ENCODE measurements around the gene SLC23A2.

DNA sequence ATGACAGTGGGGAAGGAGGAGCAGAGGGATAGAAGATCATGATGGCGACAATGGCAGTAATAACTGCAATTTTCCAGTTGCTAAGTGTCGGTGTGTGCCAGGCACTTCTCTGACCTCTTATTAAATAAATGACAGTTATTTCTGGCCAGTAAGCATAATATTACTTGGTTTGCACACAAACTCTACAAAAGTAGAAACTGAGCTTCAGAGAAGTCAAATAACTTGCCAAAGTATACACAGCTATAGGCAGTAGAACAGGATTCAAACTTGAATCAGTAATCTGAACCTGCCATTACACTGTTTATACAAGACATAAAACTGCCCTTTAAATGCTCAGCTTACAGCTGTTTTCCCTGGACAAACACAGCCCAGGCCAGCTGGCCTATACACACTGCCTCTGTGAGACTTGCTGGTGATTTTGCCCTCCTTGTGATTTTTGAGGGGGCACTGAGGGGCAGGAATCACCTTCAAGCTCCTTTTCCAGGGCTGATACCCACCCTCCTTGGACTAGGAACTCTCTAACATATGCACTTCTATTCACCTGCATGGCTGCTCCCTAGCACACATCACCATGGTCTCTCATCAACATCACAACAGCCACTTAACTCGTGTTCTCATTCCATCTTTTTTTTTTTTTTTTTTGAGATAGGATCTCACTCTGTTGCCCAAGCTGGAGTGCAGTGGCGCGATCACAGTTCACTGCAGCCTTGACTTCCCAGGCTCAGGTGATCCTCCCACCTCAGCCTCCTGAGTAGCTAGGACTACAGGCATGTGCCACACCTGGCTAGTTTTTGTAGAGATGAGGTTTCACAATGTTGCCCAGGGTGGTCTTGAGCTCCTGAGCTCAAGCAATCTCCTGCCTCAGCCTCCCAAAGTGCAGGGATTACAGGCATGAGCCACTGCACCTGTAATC, 63.6 kb downstream of the SLC23A2 start:
- TF ChIP-seq, protein P1, sequence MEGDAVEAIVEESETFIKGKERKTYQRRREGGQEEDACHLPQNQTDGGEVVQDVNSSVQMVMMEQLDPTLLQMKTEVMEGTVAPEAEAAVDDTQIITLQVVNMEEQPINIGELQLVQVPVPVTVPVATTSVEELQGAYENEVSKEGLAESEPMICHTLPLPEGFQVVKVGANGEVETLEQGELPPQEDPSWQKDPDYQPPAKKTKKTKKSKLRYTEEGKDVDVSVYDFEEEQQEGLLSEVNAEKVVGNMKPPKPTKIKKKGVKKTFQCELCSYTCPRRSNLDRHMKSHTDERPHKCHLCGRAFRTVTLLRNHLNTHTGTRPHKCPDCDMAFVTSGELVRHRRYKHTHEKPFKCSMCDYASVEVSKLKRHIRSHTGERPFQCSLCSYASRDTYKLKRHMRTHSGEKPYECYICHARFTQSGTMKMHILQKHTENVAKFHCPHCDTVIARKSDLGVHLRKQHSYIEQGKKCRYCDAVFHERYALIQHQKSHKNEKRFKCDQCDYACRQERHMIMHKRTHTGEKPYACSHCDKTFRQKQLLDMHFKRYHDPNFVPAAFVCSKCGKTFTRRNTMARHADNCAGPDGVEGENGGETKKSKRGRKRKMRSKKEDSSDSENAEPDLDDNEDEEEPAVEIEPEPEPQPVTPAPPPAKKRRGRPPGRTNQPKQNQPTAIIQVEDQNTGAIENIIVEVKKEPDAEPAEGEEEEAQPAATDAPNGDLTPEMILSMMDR (IDR thresholded peaks at IDR 0.05) = no peak
- TF ChIP-seq POLR2AphosphoS5 (IDR thresholded peaks at IDR 0.05) = no peak
- TF ChIP-seq POLR2A (IDR thresholded peaks at IDR 0.05) = no peak
- TF ChIP-seq EP300 (IDR thresholded peaks at IDR 0.05) = no peak

Measured in suprapubic skin (tissue), 4 donors.